ENCODE results near the gene IFT57. TPM values are rescaled to one million over a fixed set of nuclear protein-coding genes. Genes with fewer than 3 reads are reported as not detected.

The IFT57 gene
- total RNA-seq, 1 experiment from 2014 or later = 38.9 TPM

DNA sequence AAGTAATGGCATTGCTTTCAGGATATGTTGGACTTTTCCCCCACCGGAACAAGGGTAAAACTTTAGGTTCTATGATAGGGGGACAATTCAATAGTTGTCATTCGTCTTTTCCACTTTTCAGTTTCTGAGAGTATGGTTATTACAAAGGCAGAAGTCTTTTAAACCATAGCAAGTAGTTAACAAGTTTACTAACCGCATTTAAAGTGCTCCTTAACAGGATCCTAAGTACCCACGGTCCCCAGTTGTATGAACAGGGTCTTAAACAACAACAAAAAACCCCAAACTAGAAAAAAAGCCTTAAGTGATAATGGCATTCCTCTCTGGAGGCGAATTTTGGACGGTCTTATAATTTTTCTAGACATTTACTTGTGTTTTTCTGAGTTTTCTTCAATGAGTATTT lies 831 bp downstream of the IFT57 start:
- ChIA-PET CTCF (interaction anchor here (1.2 to 2.0 kb wide), 2 partner anchors 8 to 256 kb away, joined by 3 to 11 read pairs; no protein-coding TSS in a partner anchor), POLR2A (interaction anchor here (0.7 to 3.3 kb wide), 7 partner anchors 90 to 214 kb away, joined by 3 to 21 read pairs (median 4); no protein-coding TSS in a partner anchor)
- no peak for DNase-seq (ENCODE audit: unreplicated experiment)
- Mint-ChIP-seq H3K36me3 (ENCODE audit: insufficient read depth, unreplicated experiment) (no peaks in the 10 kb centered on the region), H3K4me1 (ENCODE audit: insufficient read depth, unreplicated experiment) (peaks cover 31% of the 10 kb centered on the region), H3K27me3 (ENCODE audit: insufficient read depth, unreplicated experiment) (no peaks in the 10 kb centered on the region), H3K4me3 (ENCODE audit: unreplicated experiment) (peak overlapping the region; percentile 100), H3K9me3 (ENCODE audit: unreplicated experiment) (no peaks in the 10 kb centered on the region), H3K27ac (ENCODE audit: low read depth, unreplicated experiment) (peak overlapping the region; percentile 100)
- no TSS peak for BruUV-seq (replicated peaks)
- TF ChIP-seq, protein P1, sequence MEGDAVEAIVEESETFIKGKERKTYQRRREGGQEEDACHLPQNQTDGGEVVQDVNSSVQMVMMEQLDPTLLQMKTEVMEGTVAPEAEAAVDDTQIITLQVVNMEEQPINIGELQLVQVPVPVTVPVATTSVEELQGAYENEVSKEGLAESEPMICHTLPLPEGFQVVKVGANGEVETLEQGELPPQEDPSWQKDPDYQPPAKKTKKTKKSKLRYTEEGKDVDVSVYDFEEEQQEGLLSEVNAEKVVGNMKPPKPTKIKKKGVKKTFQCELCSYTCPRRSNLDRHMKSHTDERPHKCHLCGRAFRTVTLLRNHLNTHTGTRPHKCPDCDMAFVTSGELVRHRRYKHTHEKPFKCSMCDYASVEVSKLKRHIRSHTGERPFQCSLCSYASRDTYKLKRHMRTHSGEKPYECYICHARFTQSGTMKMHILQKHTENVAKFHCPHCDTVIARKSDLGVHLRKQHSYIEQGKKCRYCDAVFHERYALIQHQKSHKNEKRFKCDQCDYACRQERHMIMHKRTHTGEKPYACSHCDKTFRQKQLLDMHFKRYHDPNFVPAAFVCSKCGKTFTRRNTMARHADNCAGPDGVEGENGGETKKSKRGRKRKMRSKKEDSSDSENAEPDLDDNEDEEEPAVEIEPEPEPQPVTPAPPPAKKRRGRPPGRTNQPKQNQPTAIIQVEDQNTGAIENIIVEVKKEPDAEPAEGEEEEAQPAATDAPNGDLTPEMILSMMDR (IDR thresholded peaks at IDR 0.05; ENCODE audit: unreplicated experiment) = no peak
- intact Hi-C loops (cut with micrococcal nuclease) = loop anchor here (5.0 kb wide), 2 partner anchors 256 to 284 kb away; no protein-coding TSS in a partner anchor

DNA sequence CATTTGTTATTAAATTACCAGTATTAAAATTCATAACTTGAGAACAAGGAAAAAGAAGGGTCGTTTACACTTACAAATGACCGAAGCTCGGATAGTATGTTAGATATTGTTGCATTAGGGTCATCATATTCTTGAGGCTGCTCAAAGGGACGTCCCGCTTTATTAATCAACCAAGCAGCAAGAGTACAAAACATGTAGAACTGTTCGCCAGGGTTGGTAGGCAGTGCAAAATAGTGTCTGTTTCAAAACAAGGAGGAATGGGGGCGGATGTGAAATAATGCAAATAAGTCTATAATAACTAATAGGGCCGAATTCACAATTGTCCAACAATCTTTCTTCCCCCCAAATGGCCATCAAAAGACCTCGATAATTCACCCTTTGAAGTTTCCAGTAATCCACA lies 2.9 kb downstream of the IFT57 start:
- peaks cover 34% of the 10 kb centered on the region for H3K4me1 Mint-ChIP-seq (ENCODE audit: insufficient read depth, unreplicated experiment)

DNA sequence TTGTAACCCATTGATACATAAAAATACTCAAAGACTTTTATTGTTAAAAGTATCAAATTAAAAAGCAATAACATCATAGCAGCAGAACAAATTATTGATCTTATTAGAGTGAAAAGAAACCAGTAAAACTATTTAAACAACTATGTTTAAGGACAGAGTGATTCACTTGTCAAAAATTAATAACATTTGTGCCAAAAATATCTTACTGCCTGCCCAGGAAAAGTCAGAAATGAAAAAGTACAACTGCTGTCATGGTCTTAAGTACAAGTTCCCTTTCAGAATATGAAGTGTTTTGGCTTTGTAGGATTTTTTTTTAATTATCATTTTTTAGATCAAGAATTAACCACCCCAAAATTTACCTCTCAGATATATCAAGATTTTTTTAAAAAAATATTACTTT lies 3.4 kb downstream of the IFT57 start:
- ChIA-PET CTCF (interaction anchor here (0.6 to 0.7 kb wide), 2 partner anchors 86 to 243 kb away, joined by 3 to 5 read pairs; no protein-coding TSS in a partner anchor), POLR2A (no interaction called here)
- no TSS peak for BruUV-seq (replicated peaks)
- DNase-seq (ENCODE audit: unreplicated experiment) = no peak
- Mint-ChIP-seq H3K4me1 (ENCODE audit: insufficient read depth, unreplicated experiment) (peaks cover 29% of the 10 kb centered on the region), H3K9me3 (ENCODE audit: unreplicated experiment) (no peaks in the 10 kb centered on the region), H3K27ac (ENCODE audit: low read depth, unreplicated experiment) (peak overlapping the region; percentile 31), H3K36me3 (ENCODE audit: insufficient read depth, unreplicated experiment) (peaks cover 8% of the 10 kb centered on the region), H3K4me3 (ENCODE audit: unreplicated experiment) (no peak overlapping the region), H3K27me3 (ENCODE audit: insufficient read depth, unreplicated experiment) (no peaks in the 10 kb centered on the region)
- intact Hi-C loops (cut with micrococcal nuclease) = no loop called here
- TF ChIP-seq, protein P1 (IDR thresholded peaks at IDR 0.05; ENCODE audit: unreplicated experiment) = no peak

More for the DNA sequence above, 2.9 kb downstream of the IFT57 start:
- H3K9me3 Mint-ChIP-seq (ENCODE audit: unreplicated experiment) = no peaks in the 10 kb centered on the region
- no TSS peak for BruUV-seq (replicated peaks)
- no peak for DNase-seq (ENCODE audit: unreplicated experiment)
- H3K27me3 Mint-ChIP-seq (ENCODE audit: insufficient read depth, unreplicated experiment) = no peaks in the 10 kb centered on the region
- peaks cover 8% of the 10 kb centered on the region for H3K36me3 Mint-ChIP-seq (ENCODE audit: insufficient read depth, unreplicated experiment)
- H3K27ac Mint-ChIP-seq (ENCODE audit: low read depth, unreplicated experiment) = no peak overlapping the region
- ChIA-PET POLR2A (no interaction called here), CTCF (interaction anchor here (0.6 to 0.7 kb wide), 3 partner anchors 117 to 242 kb away, joined by 3 to 5 read pairs (median 3); no protein-coding TSS in a partner anchor)
- no peak overlapping the region for H3K4me3 Mint-ChIP-seq (ENCODE audit: unreplicated experiment)
- intact Hi-C loops (cut with micrococcal nuclease) = no loop called here
- TF ChIP-seq, protein P1 (IDR thresholded peaks at IDR 0.05; ENCODE audit: unreplicated experiment) = no peak

DNA sequence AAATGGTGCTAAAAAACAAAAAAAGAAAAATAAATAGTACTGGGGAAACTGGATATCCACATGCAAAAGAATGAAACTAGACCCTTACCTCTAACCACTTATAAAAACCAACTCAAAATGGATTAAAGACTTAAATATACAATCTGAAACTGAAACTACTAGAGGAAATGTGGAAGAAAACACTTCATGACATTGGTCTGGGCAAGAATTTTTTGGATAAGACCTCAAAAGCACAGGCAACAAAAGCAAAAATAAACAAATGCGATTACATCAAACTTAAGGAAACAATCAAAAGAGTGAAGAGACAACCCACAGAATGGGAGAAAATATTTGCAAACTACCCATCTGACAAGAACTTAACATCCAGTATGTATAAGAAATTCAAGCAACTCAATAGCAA lies 6.4 kb downstream of the IFT57 start:
- Mint-ChIP-seq H3K27me3 (ENCODE audit: insufficient read depth, unreplicated experiment) (no peaks in the 10 kb centered on the region), H3K4me3 (ENCODE audit: unreplicated experiment) (no peak overlapping the region), H3K9me3 (ENCODE audit: unreplicated experiment) (no peaks in the 10 kb centered on the region), H3K36me3 (ENCODE audit: insufficient read depth, unreplicated experiment) (peaks cover 27% of the 10 kb centered on the region), H3K4me1 (ENCODE audit: insufficient read depth, unreplicated experiment) (peaks cover 20% of the 10 kb centered on the region), H3K27ac (ENCODE audit: low read depth, unreplicated experiment) (no peak overlapping the region)
- ChIA-PET POLR2A (no interaction called here), CTCF (interaction anchor here (0.6 to 1.2 kb wide), 2 partner anchors 212 to 262 kb away, joined by 3 read pairs; no protein-coding TSS in a partner anchor)
- no TSS peak for BruUV-seq (replicated peaks)
- intact Hi-C loops (cut with micrococcal nuclease) = no loop called here
- TF ChIP-seq, protein P1 (IDR thresholded peaks at IDR 0.05; ENCODE audit: unreplicated experiment) = no peak
- DNase-seq (ENCODE audit: unreplicated experiment) = no peak
